Superior temporal gyrus (tissue), 1 donor: ENCODE results near the gene MANEAL.

Experiments
- DNase-seq: peaks from one replicate; pipeline ENCODE4 v3.0.0-alpha.2; 2016; ENCODE audit errors: extremely low spot score

MANEAL gene

GRCh38 chr1:37825506-37825905, 31.9 kb downstream of the MANEAL start:
- DNase-seq, result no peak

DNA sequence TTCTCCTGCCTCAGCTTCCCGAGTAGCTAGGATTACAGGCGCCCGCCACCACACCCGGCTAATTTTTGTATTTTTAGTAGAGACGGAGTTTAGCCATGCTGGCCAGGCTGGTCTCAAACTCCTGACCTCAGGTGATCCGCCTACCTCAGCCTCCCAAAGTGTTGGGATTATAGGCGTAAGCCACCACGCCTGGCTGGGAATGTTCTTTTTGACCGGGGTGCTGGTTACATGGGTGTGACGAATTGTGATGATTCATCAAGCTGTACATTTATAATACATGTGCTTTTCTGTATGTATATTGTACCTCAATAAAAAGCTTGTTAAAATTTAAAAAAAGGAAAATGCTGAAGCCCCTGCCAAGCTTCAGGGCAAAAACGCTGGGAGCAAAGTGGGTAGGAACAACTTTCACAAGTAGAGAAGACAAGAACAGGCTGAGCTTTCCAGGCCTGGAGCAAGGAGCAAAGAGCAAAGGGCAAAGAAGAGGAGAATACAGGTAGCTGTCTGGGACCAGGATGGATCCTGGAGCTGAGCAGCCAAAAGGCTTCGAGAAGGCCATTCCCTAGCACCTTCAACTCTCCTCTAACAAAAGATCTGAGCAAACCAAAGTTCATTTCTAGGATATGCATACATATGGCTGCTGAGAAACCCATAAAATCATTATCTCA, 34.9 kb downstream of the MANEAL start:
- no peak for DNase-seq

DNA sequence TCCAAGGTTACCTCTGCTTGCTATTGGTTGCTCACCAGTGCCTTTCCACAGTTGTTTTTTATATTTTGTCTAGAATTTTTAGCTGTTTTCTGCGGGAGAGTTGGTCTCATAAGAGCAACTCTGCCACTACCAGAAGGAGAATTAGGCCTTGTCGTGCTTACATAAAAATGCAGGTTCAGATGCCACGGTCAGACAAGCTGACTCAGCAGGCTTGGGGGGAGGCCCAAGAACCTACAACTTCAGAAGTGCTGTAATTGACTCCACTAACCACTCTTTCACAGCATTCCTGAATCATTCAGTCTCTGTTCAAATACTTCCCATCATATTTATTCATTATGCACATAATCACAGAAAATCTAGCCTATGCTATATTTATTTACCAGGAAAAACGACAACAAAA, 37.5 kb downstream of the MANEAL start:
- no peak for DNase-seq

GRCh38 chr1:37831809-37832208, 38.2 kb downstream of the MANEAL start:
- no peak for DNase-seq

GRCh38 chr1:37836788-37837187, 43.1 kb downstream of the MANEAL start:
- DNase-seq, result no peak

DNA sequence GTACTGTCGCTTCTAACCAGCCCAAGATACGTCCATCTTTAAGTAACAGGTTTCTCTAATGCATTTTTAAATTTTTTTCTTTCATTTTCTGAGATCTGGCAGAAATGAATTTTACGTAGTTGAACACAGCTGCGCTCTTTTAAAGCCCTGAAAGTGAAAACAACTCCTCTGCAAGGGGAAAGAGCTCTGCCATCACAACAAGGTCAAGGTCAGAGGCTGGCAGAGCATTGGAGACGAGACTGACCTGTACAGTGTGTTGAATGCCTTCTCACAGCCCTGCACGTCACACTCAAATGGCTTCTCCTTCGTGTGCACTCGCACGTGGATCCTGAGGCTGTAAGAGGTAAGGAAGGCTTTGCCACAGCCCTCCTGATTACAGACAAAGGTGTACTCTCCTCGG, 46.0 kb downstream of the MANEAL start:
- DNase-seq, result no peak

DNA sequence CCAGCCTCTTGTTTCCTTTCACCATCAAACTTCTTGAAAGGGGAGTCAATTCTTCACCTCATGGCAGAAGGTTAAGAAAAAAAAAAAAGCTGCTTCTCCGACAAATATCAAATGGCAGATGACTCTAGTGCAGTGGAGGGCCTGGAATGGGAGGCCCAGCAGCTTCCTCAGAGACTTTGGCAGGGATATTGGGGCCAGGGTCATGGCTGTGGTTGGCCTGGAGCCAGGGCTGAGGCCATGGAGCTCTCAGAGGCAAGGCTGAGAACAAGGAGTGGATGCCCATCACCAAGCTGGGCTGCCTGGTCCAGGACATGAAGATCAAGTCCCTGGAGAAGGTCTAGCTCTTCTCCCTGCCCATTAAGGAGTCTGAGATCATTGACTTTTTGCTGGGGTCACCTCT, 47.1 kb downstream of the MANEAL start:
- no peak for DNase-seq

DNA sequence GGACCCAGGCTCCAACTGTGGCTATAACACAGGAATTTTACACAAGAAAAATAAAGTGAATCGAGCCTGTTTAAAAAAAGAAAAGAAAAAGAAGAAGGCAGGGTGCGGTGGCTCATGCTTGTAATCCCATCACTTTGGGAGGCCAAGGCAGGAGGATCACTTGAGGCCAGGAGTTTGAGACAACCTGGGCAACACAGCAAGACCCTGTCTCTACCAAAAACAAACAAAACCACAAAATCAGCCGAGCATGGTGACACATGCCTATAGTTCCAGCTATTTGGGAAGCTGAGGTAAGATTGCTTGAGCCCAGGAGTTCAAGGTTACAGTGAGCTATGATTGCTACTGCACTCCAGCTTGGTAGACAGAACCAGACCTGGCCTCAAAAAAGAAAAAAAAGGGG, 48.0 kb downstream of the MANEAL start:
- no peak for DNase-seq

GRCh38 chr1:37844536-37844935, 50.9 kb downstream of the MANEAL start:
- DNase-seq, result no peak

DNA sequence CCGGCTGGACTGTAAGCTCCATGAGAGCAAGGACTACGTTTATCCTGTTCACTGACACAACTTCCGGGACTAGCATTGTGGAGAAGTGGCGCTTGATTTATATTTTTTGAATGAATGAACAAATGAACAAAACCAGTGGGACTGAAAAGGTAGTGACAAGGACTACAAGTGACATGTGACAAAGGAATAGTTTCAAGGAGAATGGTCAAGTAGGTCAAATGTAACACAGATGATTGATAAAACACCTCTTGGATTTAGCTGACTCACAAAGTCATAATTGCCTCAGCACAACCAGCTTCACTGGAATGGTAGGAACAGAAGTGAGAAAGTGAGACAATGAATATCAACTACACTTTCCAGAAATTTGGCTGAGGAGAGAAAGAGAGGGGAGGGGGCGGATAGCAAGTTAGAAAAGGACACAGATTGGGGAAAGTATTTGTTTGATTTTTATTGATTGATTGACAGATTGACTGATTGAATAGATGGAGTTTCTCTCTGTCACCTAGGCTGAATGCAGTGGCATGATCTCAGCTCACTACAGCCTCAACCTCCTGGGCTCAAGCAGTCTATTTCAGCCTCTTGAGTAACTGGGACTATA, 51.5 kb downstream of the MANEAL start:
- no peak for DNase-seq

DNA sequence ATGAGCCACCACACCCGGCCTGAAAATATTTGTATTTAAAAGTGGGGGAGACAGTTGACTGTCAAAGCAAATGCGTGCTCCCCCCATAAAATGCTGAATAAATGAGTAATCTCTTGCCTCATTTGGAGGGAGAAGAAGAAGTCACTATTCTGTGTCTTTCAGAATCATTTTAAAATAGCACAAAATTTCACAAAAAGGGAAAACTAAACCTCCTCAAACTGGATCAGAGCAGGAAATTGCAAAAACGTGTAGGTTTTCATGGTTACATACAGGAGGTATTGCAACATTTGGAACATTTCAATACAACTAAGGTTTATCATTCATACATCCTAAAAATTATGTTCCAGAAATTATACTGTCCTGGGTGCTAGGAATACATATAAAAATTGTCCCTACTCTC, 52.1 kb downstream of the MANEAL start:
- no peak for DNase-seq

DNA sequence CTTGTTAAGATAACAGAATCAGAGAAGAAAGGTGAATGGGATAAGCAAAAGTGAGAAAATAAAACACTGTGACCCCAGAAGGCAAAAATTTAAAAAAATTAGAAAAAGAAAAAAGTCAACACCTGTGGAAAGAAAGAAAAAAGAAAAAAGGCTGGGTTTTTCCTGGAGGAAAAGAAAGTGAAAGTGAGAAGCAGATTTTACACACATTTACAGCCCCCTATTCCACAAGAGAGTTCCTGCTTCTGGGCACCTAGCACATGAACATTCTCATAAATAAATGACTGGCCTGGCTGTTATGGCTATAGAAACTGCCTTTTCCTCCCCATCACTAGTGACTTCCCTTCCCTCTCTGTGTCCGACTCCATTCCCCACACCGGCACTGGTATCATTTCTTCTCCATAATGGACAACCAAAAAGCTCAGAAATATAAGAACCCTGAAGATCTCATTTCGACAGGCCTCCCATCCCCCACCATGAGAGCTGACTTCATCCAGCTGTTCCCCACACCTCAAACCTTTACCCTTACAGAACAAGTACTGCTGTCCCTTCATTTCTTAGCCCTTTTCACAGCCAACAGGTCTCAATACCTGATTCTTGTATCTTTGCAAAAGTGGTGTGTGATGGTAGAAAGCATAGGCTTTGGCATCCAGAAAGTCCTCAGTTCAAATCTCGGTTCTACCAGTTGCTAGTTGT, 53.1 kb downstream of the MANEAL start:
- DNase-seq, result no peak

DNA sequence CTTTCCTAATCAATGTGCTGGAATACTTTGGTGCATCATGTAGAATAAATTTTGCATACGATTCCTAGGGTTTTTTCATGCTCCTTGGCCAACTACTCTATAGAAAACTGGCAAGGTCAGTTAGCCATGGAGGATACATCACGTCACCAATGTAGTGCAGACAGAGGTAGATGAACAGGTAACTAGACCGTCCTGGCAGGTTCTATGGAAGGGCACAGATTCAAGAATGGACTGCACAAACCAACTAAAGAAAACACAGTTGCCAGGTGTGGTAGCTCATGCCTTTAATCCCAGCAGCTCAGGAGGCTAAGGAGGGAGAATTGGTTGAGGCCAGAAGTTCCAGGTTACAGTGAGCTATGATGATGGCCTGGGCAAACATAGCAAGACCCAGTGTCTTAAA, 55.8 kb downstream of the MANEAL start:
- no peak for DNase-seq

DNA sequence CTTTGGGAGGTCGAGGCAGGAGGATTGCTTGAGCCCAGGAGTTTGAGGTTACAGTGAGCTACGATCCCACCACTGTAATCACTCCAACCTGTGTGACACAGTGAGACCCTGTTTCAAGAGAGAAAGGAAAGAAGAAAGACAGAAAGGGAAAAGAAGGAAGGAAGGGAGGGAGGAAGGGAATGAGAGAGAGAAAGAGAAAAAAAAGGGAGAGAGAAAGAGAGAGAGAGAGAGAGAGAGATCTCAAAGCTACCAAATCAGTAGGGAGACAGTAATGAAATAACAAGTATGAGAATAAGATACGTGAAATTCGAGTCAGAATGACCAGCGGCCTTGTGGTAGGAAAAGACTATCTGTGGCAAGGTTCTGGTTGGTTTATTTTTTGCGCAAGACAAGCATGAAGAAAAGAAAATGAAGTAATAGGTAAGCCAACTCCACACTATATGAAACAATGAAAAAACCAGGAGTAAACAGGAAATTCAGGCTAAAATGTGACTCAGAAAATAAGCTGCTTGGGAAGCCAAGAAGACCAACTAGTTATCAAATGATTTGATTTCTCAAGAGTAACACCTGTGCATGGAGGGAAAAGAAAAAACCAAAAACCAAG, 56.8 kb downstream of the MANEAL start:
- no peak for DNase-seq
